Type B pancreatic cell (in vitro differentiated cells): ENCODE measurements around the gene RTP4. TPM values are rescaled to one million over a fixed set of nuclear protein-coding genes. Genes with fewer than 3 reads are reported as not detected.
A peak's percentile ranks its signal among the peaks of the same experiment; 100 is the strongest.
"Not testable (repeated sequence)": the region's sequence is repeated elsewhere in the genome, so short reads cannot be mapped to it uniquely, and the experiment has no call there.

Source experiments
- DNase-seq: peaks from one replicate; pipeline ENCODE4 v3.0.0; 2021; ENCODE audit warnings: mixed read lengths; ENCODE audit not compliant: unreplicated experiment; ENCODE audit errors: extremely low spot score
- H3K27ac Mint-ChIP-seq: 2 replicates; pipeline ENCODE4 v1.8.0; 2021; ENCODE audit warnings: mild to moderate bottlenecking, mixed read lengths
- H3K27me3 Mint-ChIP-seq: 2 replicates; pipeline ENCODE4 v1.8.0; 2021; ENCODE audit warnings: mixed read lengths
- H3K36me3 Mint-ChIP-seq: 2 replicates; pipeline ENCODE4 v1.8.0; 2021; ENCODE audit warnings: mixed read lengths
- H3K4me1 Mint-ChIP-seq: one replicate; pipeline ENCODE4 v1.8.0; 2021; ENCODE audit warnings: mixed read lengths; ENCODE audit not compliant: unreplicated experiment
- H3K4me3 Mint-ChIP-seq: 2 replicates; pipeline ENCODE4 v1.8.0; 2021; ENCODE audit warnings: mild to moderate bottlenecking, mixed read lengths
- H3K9me3 Mint-ChIP-seq: 2 replicates; pipeline ENCODE4 v1.8.0; 2021; ENCODE audit warnings: mixed read lengths
- total RNA-seq: library from RNA; stranded (reverse); gene quantifications from 2 replicates; pipeline ENCODE4 v1.2.1, GENCODE V29; 2021; ENCODE audit warnings: low replicate concordance
- TF ChIP-seq, protein P1 (sequence below): fragments of 200-600 bp; sonication (generic); conservative IDR thresholded peaks from 2 replicates; pipeline ENCODE4 v1.5.0; 2021; ENCODE audit warnings: antibody characterized with exemption, mild to moderate bottlenecking

RTP4 gene
- total RNA-seq, 1 donor from 2014 or later = 1.4 TPM

DNA sequence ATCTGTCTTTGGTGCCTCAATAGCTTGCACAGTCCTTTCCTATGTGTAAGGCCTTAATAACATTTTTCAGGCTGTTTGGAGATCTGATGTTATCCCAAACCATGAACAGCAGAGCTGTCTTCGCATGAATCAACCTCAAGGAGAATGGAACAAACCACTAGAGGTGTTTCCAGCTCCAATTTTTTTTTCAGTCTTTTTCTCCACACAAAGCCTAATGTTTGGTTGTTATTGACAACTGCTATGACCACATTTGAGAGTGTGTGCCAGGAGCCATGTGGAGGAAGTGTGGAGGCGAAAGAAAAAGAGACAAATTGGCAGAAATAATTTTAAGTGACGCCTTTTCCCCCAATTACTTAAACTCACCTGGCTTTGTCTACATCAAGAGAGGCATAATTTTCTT lies 38.7 kb downstream of the RTP4 start:
- Mint-ChIP-seq H3K4me3 (no peak overlapping the region), H3K27me3 (no peaks in the 10 kb centered on the region), H3K27ac (no peak overlapping the region), H3K36me3 (no peaks in the 10 kb centered on the region), H3K9me3 (no peaks in the 10 kb centered on the region), H3K4me1 (no peaks in the 10 kb centered on the region)
- TF ChIP-seq, protein P1, sequence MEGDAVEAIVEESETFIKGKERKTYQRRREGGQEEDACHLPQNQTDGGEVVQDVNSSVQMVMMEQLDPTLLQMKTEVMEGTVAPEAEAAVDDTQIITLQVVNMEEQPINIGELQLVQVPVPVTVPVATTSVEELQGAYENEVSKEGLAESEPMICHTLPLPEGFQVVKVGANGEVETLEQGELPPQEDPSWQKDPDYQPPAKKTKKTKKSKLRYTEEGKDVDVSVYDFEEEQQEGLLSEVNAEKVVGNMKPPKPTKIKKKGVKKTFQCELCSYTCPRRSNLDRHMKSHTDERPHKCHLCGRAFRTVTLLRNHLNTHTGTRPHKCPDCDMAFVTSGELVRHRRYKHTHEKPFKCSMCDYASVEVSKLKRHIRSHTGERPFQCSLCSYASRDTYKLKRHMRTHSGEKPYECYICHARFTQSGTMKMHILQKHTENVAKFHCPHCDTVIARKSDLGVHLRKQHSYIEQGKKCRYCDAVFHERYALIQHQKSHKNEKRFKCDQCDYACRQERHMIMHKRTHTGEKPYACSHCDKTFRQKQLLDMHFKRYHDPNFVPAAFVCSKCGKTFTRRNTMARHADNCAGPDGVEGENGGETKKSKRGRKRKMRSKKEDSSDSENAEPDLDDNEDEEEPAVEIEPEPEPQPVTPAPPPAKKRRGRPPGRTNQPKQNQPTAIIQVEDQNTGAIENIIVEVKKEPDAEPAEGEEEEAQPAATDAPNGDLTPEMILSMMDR = no peak
- DNase-seq = no peak

DNA sequence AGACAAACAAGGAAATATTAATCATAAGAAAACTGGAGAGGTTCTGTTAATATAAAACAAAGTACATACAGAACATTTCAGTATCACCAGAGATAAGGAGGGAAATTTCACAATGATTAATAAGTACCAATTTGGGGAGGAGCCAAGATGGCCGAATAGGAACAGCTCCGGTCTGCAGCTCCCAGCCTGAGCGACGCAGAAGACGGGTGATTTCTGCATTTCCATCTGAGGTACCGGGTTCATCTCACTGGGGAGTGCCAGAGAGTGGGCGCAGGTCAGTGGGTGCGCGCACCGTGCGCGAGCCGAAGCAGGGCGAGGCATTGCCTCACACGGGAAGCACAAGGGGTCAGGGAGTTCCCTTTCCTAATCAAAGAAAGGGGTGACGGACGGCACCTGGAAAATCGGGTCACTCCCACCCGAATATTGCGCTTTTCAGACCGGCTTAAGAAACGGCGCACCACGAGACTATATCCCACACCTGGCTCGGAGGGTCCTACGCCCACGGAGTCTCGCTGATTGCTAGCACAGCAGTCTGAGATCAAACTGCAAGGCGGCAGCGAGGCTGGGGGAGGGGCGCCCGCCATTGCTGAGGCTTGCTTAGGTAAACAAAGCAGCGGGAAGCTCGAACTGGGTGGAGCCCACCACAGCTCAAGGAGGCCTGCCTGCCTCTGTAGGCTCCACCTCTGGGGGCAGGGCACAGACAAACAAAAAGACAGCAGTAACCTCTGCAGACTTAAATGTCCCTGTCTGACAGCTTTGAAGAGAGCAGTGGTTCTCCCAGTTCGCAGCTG lies 44.0 kb downstream of the RTP4 start:
- not testable (repeated sequence) for H3K4me1 Mint-ChIP-seq, H3K9me3 Mint-ChIP-seq, H3K36me3 Mint-ChIP-seq, H3K27me3 Mint-ChIP-seq, DNase-seq
- peak overlapping the region; percentile 88 for H3K4me3 Mint-ChIP-seq
- peak overlapping the region; percentile 85 for H3K27ac Mint-ChIP-seq

Other genes starting within 250 kb of the RTP4 start
- gene RPL39L, start 228.9 kb upstream of the RTP4 start, total RNA-seq = 8.4 and 14.9 TPM in 2 replicates
- not detected in 2 replicates for gene RTP1, start 170.9 kb upstream of the RTP4 start, total RNA-seq
- gene MASP1, start 76.6 kb upstream of the RTP4 start, total RNA-seq = 1.6 and 1.7 TPM in 2 replicates